Right lobe of liver (tissue), 4 donors: Measurements from ENCODE around the gene ALPP.

Experiments
- CTCF ChIP-seq, 4 donors: fragments of 200-600 bp in 3 of 4; fragments of 450-650 bp in 1 of 4; IDR thresholded peaks; one replicate each; pipeline versions ENCODE4 v1.5.1 to v1.8.0; 2016 to 2022; ENCODE audit warnings: antibody characterized with exemption in 4 of 4, mild to moderate bottlenecking in 2 of 4
- POLR2A ChIP-seq: fragments of 450-650 bp; IDR thresholded peaks from one replicate; pipeline ENCODE4 v1.6.1; 2017; ENCODE audit warnings: antibody characterized with exemption, mild to moderate bottlenecking
- donor health status: DM: no; HTN: no; CAD: no.
- donor health status: DM: no; HTN: no; CAD: no.
- donor health status: DM: no; HTN: yes; CAD: no.

GRCh38 chr2:232405943-232406510, 27.5 kb downstream of the ALPP start:
- TF ChIP-seq POLR2A (no peak), CTCF (IDR thresholded peaks at IDR 0.05) (no peak)
